Ovary (tissue), 9 donors: ENCODE data around the gene PLXNA2. TPM values are rescaled to one million over a fixed set of nuclear protein-coding genes. Genes with fewer than 3 reads are reported as not detected.

Experiments used
- DNase-seq, 5 donors: peaks; one replicate each; pipeline ENCODE4 v3.0.0-alpha.2; 2019 to 2020
- H3K27ac ChIP-seq, 2 donors: fragments of 200-600 bp; one replicate each; pipeline versions ENCODE4 v1.5.1 to v1.8.0; 2019 to 2022
- H3K27me3 ChIP-seq: fragments of 200-600 bp; one replicate; pipeline ENCODE4 v1.8.0; 2022
- H3K36me3 ChIP-seq: fragments of 200-600 bp; sonication (generic); one replicate; pipeline ENCODE4 v1.5.1; 2019
- H3K4me1 ChIP-seq: one replicate; pipeline ENCODE4 v1.8.1; 2013; ENCODE audit warnings: mild to moderate bottlenecking, moderate library complexity; ENCODE audit not compliant: insufficient read depth
- H3K4me3 ChIP-seq: fragments of 200-600 bp; sonication (generic); one replicate; pipeline ENCODE4 v1.5.1; 2017
- H3K9me3 ChIP-seq, 2 donors: fragments of 200-600 bp in 1 of 2; sonication (generic) in 1 of 2; one replicate each; pipeline versions ENCODE4 v1.5.1 to v1.8.1; 2013 to 2019; ENCODE audit warnings: mild to moderate bottlenecking in 1 of 2, moderate library complexity in 1 of 2
- CTCF ChIP-seq, 3 donors: fragments of 450-650 bp in 2 of 3; fragments of 200-600 bp in 1 of 3; IDR thresholded peaks; one replicate each; pipeline versions ENCODE4 v1.5.1 to v1.8.0; 2016 to 2022; ENCODE audit warnings: antibody characterized with exemption in 3 of 3, mild to moderate bottlenecking in 1 of 3
- EP300 ChIP-seq: sonication (generic); formaldehyde crosslinking; IDR thresholded peaks from one replicate; pipeline ENCODE4 v1.6.1; 2017; ENCODE audit warnings: antibody characterized with exemption
- POLR2A ChIP-seq: fragments of 450-650 bp; IDR thresholded peaks from one replicate; pipeline ENCODE4 v1.6.1; 2017; ENCODE audit warnings: antibody characterized with exemption, mild to moderate bottlenecking, moderate library complexity
- WGBS, 3 donors: extraction: QIAGEN DNeasy Blood & Tissue Kit in 1 of 3; methylation state at CpG; one replicate each; pipeline versions ENCODE4 v1.1.5 to v1.1.7; 2013 to 2017; 5-methylcytosine and 5-hydroxymethylcytosine counted together
- intact Hi-C, 4 donors: fragments of 100-400 bp; cut with DNase I; formaldehyde crosslinking; loops; one replicate each; pipeline versions ENCODE4 v1.11.0 to v1.15.1; 2022 to 2023
- polyA plus RNA-seq, 2 donors: library from polyadenylated mRNA; stranded (reverse); fragments of 200-250 nt in 1 of 2; fragments of 350-450 nt in 1 of 2; fragmentation: Illumina TruSeq in 1 of 2; extraction: RNeasy Lipid Tissue Mini Kit (QIAGEN cat#74804) in 1 of 2; gene quantifications; one replicate each; pipeline ENCODE4 v1.2.3, GENCODE V29; 2013 to 2014
- total RNA-seq, 7 donors: library from RNA; depleted of rRNA in 2 of 7; stranded (reverse); fragments of >200 nt in 2 of 7; fragmentation: NEBNext Ultra II Directional in 3 of 7; extraction: Animal tissue kit (Norgen Biotek cat#: 25700) in 3 of 7; gene quantifications; one replicate each; pipeline versions ENCODE4 v1.1.0 to v1.2.4, GENCODE V29; 2016 to 2023
- donor health status: DM: no; HTN: no; CAD: no; lungs with moderate emphysema.
- donor health status: DM: no; HTN: no; CAD: no.
- donor health status: Bipolar disorder and iron deficiency.
- donor health status: DM: yes; HTN: yes; CAD: no.
- donor health status: DM: no; HTN: no; CAD: no.
- donor health status: DM: yes; HTN: yes; CAD: no.

Gene PLXNA2
- total and polyA plus RNA-seq, 9 donors = 10.7 to 71.5 (median 44.0) TPM

- Histone ChIP-seq H3K4me3 (no peak overlapping the region), H3K27me3 (no peaks in the 10 kb centered on the region), H3K4me1 (peaks cover 3% of the 10 kb centered on the region), H3K27ac (no peak overlapping the region), H3K9me3 (no peaks in the 10 kb centered on the region), H3K36me3 (no peaks in the 10 kb centered on the region)
- intact Hi-C loops = no loop called here
- WGBS, 3 donors = 85 to 88% (median 87%) methylated on average over 11 of the region's 11 CpGs
- TF ChIP-seq POLR2A (no peak), CTCF (IDR thresholded peaks at IDR 0.05) (no peak), EP300 (no peak)
- no peak for DNase-seq
These were observed 76.8 kb downstream of the PLXNA2 start for GRCh38 chr1:208167261-208167869.

GRCh38 chr1:208166340-208167138, 77.6 kb downstream of the PLXNA2 start:
- TF ChIP-seq EP300 = no peak
- no peak for TF ChIP-seq CTCF (IDR thresholded peaks at IDR 0.05)
- no peak for TF ChIP-seq POLR2A
- no peak overlapping the region for H3K4me3 ChIP-seq
- peaks cover 7% of the 10 kb centered on the region for H3K4me1 ChIP-seq
- H3K27ac ChIP-seq = no peak overlapping the region
- H3K36me3 ChIP-seq = no peaks in the 10 kb centered on the region
- intact Hi-C loops = no loop called here
- H3K9me3 ChIP-seq = no peaks in the 10 kb centered on the region
- no peaks in the 10 kb centered on the region for H3K27me3 ChIP-seq
- no peak for DNase-seq
- WGBS, 3 donors = 93 to 96% (median 94%) methylated on average over 4 of the region's 4 CpGs

- intact Hi-C loops = no loop called here
- H3K27me3 ChIP-seq = no peaks in the 10 kb centered on the region
- H3K36me3 ChIP-seq = no peaks in the 10 kb centered on the region
- 78 to 94% (median 90%) methylated on average over 6 of the region's 6 CpGs for WGBS, 3 donors
- DNase-seq = no peak
- no peaks in the 10 kb centered on the region for H3K9me3 ChIP-seq
- no peak overlapping the region for H3K4me3 ChIP-seq
- no peak for TF ChIP-seq CTCF (IDR thresholded peaks at IDR 0.05)
- TF ChIP-seq POLR2A = no peak
- no peak for TF ChIP-seq EP300
- peaks cover 10% of the 10 kb centered on the region for H3K4me1 ChIP-seq
- H3K27ac ChIP-seq = no peak overlapping the region
These were observed 78.5 kb downstream of the PLXNA2 start for GRCh38 chr1:208165659-208166058.

- intact Hi-C loops = no loop called here
- no peak for DNase-seq
- H3K4me1 ChIP-seq = peaks cover 15% of the 10 kb centered on the region
These were observed 79.6 kb downstream of the PLXNA2 start for GRCh38 chr1:208164609-208165008.

More at GRCh38 chr1:208164609-208165008, 79.6 kb downstream of the PLXNA2 start:
- no peaks in the 10 kb centered on the region for H3K36me3 ChIP-seq
- H3K9me3 ChIP-seq = no peaks in the 10 kb centered on the region
- no peak overlapping the region for H3K4me3 ChIP-seq
- no peaks in the 10 kb centered on the region for H3K27me3 ChIP-seq
- WGBS, 3 donors = 73 to 82% (median 79%) methylated on average over 12 of the region's 12 CpGs
- TF ChIP-seq EP300 = no peak
- TF ChIP-seq CTCF (IDR thresholded peaks at IDR 0.05) = no peak
- H3K27ac ChIP-seq = no peak overlapping the region
